Measurements from ENCODE around the gene KRAS.

KRAS gene

DNA sequence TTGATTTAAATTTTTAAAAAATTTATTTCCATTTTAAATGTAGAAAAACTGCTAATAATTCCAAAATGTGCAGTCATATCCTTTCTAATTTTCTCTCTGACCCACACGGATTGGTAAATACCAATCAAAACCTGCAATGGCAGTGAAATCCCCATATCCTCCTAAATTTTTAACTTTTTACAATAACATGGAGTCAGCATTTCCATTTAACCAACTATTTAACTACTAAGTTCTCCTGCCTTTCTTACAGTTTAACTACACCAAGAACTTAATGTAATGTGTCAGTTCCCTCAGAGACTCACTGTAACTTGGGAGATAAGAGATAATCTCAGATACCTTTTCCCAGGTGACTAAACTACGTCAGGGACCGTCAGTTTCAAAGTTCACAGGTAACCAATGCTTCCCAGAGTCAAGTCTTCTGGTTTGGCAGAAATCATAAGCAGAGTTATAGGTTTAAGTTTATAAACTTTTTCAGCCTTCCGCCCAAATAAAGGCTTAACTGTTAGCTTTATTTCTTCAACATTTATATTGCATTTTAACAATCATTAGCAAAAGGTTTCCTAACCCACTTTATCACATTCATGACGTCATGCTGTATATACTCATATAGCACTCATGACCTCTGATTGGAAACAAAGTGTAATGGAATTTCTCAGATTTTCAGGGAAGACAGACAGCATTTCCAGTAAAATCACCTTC is 7.6 kb downstream of the KRAS start:
- no peak overlapping the region for H3K4me3 ChIP-seq (ENCODE audit: low read depth, low read length)
- TF ChIP-seq, protein P1, sequence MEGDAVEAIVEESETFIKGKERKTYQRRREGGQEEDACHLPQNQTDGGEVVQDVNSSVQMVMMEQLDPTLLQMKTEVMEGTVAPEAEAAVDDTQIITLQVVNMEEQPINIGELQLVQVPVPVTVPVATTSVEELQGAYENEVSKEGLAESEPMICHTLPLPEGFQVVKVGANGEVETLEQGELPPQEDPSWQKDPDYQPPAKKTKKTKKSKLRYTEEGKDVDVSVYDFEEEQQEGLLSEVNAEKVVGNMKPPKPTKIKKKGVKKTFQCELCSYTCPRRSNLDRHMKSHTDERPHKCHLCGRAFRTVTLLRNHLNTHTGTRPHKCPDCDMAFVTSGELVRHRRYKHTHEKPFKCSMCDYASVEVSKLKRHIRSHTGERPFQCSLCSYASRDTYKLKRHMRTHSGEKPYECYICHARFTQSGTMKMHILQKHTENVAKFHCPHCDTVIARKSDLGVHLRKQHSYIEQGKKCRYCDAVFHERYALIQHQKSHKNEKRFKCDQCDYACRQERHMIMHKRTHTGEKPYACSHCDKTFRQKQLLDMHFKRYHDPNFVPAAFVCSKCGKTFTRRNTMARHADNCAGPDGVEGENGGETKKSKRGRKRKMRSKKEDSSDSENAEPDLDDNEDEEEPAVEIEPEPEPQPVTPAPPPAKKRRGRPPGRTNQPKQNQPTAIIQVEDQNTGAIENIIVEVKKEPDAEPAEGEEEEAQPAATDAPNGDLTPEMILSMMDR (IDR thresholded peaks at IDR 0.05; ENCODE audit: insufficient read depth, low read depth, low read length, missing control alignments), result no peak
- DNase-seq (ENCODE audit: low read depth), result no peak

DNA sequence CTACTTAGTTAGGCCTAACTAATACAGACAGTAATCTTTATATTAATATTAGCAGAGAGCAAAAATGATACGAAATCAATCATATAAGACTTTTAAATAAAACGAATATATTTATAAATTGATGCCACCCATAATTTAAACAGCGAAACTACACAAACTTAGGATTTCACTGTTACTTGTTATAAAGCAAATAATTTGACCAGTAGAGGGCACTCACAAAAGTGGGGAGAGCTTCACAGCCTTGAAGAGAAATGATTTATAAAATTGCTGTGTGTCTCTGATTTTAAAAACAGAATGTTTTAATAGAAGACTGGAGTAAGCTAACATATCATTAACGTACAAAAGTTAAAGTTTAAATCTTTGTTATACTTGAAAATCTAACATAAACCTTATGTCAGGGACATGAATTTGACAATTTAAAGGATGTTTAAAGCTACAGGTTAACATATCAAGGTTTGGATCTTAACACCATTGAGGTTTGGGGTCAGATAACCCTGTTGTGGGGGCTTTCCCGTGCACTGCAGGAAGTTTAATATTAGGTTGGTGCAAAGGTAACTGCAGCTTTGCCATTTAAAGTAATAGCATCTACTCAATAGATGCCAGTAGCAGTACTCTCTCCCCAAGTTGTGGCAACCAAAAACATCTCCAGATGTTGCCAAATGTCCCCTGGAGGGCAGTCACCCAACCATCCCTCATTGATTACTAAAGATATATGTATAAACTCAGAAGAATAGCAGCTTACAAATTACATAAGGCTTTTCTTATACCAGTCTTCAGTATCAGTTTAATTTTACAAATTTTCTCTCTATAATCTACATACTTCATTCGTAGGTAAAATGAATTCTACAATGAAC is 9.3 kb downstream of the KRAS start:
- TF ChIP-seq, protein P1 (IDR thresholded peaks at IDR 0.05; ENCODE audit: insufficient read depth, low read depth, low read length, missing control alignments), result peak; percentile 41
- no peak overlapping the region for H3K4me3 ChIP-seq (ENCODE audit: low read depth, low read length)
- peak; percentile 64 for DNase-seq (ENCODE audit: low read depth)

DNA sequence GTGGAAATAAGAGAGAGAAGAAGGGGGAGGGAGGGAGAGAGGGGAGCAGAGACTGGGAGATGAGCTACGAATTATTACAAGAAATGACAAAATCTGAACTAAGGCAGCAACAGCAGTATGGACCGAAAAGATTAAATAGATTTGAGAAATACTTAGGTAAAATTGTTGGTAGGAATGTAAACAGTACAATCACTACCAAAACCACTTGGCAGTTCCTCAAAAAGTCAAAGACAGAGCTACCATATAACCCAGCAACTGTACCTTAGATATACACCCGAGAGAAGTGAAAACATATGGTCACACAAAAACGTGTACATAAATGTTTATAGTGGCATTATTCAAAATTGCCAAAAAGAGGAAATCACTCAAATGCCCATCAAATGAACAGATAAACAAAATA is 14.1 kb downstream of the KRAS start:
- DNase-seq (ENCODE audit: low read depth), result no peak
- H3K4me3 ChIP-seq (ENCODE audit: low read depth, low read length), result no peak overlapping the region
- TF ChIP-seq, protein P1 (IDR thresholded peaks at IDR 0.05; ENCODE audit: insufficient read depth, low read depth, low read length, missing control alignments), result no peak

DNA sequence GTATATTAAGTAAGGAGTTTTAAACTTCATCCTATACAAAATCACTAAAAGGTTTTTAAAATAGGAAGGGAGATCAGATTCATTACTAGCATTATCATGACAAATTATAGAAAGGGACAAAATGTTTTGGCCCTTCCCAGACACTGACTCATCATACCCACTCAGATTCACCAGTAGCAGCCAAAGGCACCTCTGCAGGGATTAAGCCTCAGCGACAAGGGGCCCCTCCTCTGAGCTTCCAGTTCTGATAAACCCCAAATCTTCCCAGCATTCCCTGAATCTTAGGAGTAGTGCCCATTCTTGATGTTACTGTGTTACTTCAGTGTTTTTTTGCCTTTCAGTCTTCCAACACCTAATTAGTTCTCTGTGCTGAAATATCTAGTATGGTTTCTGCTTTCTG is 14.5 kb downstream of the KRAS start:
- TF ChIP-seq, protein P1 (IDR thresholded peaks at IDR 0.05; ENCODE audit: insufficient read depth, low read depth, low read length, missing control alignments), result no peak
- H3K4me3 ChIP-seq (ENCODE audit: low read depth, low read length), result no peak overlapping the region
- no peak for DNase-seq (ENCODE audit: low read depth)

DNA sequence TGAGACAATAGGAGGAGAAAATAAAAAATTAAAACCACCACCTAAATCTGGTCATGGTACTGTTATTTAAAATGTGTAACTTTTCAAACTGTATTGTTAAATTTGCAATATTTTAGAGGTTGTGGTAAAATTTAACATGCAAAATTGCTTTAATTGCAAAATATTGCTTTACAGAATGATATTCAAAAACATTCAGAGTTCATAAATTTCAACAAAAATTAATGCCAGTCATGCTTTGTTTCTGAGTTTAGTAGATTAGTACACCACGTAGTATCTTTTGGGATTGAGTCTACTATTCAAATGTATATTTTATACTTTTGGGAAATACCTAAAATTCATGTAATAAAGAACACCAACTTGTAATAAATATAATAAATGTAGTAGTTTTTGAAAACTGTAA is 37.4 kb downstream of the KRAS start:
- TF ChIP-seq, protein P1 (IDR thresholded peaks at IDR 0.05; ENCODE audit: insufficient read depth, low read depth, low read length, missing control alignments), result no peak
- H3K4me3 ChIP-seq (ENCODE audit: low read depth, low read length), result no peak overlapping the region
- DNase-seq (ENCODE audit: low read depth), result no peak

DNA sequence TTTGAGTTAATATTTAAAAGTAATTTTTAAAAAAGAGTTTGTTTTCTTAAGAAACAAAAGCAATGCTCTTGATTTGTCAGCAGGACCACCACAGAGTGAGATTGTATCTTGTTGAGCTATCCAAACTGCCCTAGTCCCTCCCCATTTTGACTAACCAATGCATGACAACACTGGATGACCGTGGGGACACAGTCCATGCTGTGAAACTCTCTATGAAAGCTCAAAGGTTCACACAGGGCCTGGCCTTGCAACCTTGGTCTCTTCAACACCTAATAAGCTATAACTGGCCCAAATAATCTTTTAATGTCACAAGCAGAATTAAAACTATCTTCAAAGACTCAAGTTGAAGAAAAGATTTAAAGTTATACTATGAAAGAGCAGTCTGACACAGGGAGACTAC is 42.2 kb downstream of the KRAS start:
- no peak overlapping the region for H3K4me3 ChIP-seq (ENCODE audit: low read depth, low read length)
- TF ChIP-seq, protein P1 (IDR thresholded peaks at IDR 0.05; ENCODE audit: insufficient read depth, low read depth, low read length, missing control alignments), result no peak
- no peak for DNase-seq (ENCODE audit: low read depth)
